NCI-H2029 (cell line): ENCODE data around the gene SENP6.
"Not testable (repeated sequence)": the region's sequence is repeated elsewhere in the genome, so short reads cannot be mapped to it uniquely, and the experiment has no call there.

Experiments
- DNase-seq: peaks from one replicate; lab custom pipeline; 2025; lab: John Stamatoyannopoulos, UW

Gene SENP6

DNA sequence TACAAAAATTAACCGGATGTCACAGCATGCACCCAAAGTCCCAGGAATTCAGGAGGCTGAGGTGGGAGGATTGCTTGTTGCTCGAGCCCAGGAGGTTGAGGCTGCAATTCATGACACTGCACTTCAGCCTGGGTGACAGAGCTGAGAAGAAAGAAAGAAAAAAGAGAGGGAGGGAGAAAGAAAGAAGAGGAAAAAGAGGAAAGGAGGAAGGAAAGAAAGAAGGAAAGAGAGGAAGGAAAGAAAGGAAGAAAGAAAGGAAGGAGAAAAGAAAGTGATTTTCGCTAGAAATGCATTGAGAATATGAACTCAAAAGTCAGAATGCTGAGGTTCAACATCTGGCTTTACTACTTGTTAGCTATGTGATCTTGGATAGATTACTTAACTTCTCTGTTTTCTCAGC, 6.6 kb downstream of the SENP6 start:
- no peak for DNase-seq

DNA sequence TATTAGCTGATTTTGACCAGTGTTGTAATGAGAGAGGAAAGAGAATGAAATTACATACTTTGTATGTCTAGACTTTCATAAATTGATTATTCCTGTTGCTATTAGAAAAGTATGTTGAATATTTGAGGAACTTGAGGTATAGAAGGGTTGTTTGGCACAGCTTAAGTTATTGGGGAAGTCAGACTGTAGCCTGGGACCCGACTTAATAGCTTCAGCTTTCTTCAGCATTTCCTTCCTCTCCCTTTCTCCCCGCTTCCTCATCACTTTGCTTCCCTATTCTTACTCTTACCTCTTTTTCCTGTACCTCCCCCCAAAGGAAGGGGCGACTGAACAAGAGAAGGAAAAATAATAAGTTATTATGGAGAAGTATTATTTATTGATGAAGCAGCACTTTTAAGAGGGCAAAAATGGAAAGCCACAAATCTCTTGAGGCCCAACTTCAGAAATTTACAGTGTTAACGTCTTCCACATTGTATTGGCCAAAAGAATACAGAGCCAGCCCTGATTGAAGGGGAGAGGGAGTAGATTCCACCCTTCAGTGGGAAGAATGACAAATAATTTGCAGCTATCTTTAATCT, 7.4 kb downstream of the SENP6 start:
- DNase-seq: no peak

DNA sequence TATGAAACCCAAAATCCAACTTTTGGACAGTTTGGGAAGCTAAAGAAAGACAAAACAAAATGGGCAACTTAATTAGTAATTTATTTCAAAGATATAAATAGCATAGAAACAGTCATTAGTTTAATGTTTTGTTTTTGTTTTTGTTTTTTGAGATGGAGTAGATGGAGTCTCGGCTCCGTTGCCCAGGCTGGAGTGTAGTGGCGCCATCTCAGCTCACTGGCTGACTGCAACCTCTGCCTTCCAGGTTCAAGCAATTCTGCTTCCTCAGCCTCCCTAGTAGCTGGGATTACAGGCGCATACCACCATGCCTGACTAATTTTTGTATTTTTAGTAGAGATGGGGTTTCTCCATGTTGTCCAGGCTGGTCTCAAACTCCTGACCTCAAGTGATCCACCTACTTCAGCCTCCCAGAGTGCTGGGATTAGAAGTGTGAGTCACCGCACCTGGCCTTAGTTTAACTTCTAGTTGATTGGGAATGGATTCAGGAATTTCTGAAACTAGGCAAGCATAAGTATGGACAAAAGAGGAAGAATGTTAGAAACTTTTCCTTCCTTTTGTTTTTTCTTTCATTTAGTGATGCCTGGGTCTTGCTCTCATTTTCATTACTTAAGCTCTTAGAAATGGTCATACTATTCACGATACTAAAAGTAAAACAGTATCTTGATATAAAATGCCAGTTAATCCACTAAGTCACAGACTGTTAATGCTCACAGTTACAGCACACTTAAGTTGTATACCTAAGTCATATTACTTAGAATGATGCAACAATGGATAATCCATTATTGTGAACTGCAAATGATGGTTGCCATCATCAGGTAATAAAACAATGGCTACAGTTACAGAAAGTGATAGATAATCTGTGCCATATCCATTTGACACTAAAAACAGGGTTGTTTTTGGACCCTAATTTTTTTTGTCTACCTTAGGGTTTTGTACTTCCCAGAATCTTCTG, 8.2 kb downstream of the SENP6 start:
- DNase-seq: no peak

DNA sequence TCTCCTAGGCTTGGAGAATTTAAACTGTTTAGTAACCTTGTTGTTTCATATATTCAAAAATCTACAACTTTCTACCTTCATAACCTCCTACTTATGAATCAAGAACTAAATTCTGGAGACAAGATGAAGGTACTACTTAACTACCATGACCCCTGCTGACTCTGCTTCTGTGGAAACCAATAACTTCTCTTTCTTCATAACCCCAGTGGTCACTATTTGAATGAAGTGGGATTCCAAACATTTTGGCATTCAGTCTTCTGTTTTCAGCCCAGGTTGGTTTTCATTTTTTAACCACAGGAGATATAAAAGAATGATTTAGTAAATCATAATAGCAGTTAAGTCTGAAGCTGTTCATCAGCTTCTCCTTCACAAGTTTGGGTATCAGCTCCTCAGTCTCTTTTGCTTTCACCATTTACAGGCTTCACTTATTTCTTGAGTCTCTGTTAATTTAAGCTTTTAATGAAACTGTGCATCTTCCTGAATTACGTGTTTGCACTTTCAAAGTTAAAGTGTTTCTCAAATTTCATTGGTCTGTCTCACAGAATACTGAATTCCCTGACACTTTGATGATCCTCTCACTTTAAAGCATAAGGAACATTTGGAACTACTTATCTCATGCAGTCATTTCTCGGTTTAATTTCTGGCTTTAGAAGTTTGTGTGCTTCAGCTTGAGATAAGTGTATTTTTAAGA, 9.5 kb downstream of the SENP6 start:
- no peak for DNase-seq

DNA sequence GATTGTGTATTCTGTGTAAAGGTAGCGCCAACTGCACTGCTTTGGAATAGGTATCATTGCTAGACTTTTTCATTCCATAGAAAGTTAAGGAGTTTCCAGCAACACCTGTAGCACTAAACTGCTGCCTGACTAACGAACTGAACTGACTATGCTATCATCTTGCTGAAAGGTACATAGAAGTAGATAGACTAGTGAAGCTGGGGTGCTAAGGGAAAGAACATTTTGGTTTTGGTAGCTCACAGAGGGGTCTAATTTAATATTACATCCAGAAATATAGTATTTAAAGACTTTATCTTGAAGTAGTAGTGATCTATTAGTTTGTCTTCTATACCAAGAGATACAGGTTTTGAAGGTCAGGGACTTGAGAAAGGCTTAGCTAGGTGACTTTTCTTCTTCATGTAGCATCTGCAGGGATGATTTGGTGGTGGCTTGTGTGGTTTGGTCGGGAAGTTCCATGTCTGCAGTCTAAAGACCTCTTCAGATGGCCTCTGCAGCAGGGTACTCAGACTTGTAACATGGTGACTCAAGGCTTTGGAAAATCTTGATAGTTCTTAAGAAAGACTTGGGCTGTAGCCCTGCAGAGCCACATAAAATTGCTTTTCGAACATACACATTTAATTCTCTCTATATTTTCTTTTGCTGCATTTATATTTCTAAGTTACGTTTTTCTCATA, 10.2 kb downstream of the SENP6 start:
- DNase-seq: no peak

DNA sequence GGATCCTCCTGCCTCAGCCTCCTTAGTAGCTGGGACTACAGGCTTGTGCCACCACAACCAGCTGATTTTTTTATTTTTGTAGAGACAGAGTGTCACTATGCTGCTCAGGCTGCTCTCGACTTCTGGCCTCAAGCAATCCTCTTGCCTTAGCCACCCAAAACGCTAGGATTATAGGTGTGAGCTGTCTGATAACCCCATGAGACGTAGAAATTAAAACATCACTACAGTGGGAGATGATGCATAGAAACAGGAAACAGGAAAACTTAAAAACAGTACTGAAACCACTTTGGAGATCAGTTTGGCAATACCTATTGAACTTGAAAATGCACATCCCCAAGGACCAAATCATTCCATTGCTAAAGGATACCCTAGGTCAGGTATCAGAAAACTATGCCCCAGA, 10.8 kb downstream of the SENP6 start:
- no peak for DNase-seq

DNA sequence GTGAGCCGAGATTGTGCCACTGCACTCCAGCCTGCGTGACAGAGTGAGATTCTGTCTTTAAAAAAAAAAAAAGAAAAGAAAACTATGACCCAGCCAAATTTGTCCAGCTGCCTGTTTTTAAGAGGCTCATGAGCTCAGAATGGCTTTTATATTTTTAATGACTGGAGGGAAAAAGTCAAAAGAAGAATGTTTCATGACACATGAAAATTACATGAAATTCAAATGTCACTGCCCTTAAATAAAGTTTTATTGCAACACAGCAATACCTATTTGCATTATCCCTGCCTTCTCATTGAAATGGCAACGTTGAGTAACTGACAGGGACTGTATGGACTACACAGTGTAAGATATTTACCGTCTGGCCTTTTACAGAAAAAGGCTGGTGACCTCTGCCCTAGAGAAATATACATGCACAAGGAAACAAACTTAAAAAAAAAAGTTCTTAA, 11.4 kb downstream of the SENP6 start:
- DNase-seq: no peak

DNA sequence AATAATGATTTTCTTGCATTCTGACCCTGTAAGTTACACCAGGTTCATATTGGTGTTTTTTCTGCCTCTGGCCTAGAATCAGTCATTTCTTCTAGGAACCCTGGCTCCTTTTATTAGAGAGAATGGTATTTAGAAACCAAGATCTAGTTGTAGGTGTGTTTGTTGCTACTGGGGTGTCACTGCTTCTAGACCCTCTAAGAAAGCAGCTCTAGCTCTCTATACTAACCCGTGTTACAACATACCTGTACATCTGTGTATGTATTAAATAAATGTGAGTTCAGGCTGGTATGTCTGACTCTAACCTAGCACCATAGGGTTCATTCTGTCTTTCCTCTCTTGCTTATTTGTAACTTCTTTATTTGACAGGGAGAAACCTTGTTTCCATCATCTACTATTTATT, 16.8 kb downstream of the SENP6 start:
- no peak for DNase-seq

DNA sequence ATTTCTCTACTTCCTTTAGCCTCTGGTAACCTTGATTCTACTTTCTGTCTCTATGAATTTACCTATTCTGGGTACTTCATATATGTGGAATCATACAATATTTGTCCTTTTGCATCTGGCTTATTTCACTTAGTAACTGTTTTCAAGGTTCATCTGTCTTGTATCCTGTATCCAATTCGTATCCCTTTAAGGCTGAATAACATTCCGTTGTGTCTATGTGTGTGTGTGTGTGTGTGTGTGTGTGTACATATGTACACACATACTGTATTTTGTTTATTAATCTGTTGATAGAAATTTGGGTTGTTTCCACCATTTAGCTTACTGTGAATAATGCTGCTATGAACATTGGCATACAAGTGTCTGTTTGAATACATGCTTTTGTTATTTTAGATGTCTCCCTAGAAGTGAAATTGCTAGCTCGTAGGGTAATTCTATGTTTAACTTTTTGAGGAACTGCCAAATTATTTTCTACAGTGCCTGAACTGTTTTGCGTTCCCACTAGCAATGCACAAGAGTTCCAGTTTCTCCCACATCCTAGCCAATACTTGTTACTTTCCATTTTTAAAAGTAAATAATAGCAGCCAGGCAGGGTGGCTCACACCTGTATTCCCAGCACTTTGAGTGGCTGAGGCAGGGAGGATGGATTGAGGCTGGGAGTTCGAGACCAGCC, 17.7 kb downstream of the SENP6 start:
- DNase-seq: no peak

DNA sequence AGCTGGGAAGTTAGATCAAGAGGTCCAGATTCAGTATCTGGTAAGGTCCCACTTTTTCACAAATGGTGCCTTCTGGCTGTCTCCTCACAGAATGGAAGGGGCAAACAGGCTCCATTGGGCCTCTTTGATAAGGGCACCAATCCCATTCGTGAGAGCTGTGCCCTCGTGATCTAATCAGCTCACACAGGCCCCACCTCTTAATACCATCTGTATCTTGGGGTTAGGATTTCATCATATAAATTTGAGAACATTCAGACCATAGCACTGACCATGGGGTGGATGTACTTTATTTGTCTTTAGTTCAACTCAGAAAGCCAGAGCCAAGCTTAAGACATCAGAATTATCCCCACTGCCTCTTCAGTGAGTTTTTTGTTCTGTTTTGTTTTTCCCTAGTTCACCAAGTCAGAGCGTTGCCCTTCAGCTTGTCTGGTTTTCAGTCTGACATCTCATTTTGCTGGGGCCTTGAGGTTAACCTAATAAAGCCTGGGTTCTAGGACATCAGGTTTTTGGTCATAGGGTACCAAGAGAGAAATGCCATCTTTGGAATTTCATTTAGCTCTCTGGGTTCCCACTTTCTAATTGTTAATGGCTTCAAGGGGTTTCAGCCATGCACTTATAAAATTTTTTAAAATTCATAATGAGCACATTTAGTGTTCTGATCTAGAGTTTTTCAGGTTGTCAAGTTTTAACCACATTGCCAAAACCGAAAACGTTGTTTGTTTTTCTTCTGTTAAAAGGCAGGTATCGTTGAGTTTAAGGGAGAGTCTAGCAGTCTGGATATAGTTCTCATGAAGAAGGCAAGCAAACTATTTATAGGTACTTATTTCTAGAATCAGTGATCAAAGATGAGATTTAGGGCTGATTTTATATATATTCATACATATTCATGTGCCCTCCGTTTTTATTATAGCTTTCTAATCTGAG, 19.0 kb downstream of the SENP6 start:
- no peak for DNase-seq

DNA sequence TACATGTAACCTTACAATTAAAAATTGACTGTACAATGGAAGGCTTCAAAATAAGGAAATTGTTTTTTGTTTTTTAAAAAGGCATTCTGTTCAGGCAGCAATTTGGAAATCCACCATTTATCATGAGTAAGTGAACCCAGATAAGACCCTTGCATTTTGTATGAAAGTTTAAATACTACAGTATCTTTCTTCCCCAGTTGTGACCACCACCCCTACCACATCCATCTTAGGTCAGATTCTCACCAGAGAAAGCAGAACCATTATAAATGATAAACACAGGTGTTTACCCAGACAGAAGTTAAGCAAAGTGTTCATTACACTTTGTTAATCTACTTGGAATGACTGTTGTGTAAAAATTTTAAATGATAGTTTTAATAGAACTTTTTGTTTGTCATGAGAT, 20.2 kb downstream of the SENP6 start:
- DNase-seq: no peak

DNA sequence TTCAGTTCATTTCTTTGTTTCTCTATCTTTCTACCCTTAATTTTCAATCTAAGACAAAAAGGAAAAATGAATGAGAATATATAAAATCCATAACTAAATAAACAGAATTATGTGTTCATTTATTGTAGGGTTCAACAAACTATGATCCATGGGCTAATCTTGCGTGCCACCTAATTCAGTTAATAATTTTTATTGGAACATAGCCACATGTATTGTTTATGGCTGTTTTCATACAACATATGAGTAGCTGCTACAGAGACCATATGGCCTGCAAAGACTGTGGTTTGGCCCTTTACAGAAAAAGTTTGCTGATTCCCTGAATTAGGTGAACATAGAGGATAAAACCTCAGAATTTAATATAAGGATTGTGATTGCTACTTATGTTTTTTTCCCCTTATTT, 21.8 kb downstream of the SENP6 start:
- DNase-seq: no peak

DNA sequence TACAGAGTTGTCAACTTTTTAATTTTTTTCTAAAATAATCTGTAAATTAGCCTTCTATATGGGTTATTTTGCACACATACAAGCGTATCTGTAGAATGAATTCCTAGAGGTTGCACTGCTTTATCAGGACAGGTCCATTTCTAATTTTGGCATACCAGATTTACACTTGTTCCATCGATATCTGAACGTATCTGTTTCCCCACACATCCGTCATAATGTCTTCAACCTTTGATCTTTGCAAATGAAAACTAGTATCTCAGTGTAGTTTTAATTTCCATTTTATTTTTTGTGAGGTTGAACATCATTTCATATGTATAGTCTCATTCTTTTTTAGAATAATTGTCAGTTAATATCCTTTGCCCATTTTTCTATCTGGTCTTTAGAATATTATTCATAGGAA, 22.7 kb downstream of the SENP6 start:
- no peak for DNase-seq

DNA sequence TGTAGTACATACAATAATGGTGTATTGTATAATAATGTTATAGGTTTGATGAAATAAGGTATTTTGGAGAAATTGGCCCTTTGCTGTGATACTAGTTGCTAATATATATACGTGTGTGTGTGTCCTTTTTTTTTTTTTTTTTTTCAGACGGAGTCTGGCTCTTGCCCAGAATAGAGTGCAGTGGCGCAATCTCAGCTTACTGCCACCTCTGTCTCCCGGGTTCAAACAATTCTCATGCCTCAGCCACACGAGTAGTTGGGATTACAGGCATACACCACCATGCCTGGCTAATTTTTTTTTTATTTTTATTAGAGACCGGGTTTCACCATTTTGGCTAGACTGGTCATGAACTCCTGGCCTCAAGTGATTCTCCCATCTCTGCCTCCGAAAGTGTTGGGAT, 23.3 kb downstream of the SENP6 start:
- no peak for DNase-seq

DNA sequence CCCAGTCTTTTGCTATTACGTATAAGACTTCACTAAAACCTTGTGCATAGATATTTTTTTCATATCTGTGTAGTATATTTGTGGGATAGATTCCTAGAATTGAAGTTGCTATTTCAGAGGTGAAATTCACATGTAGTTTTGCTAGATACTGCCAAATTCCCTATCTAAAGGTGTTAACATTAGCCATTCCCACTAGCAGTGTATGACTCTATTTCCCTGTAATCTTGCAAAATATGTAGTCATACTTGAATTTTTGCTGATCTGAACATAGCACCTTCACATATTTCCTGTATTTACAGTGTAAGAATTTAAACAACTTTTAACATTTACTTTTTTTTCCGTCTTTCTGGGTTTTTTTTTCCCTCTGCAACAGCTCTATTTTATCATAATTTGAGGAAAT, 24.9 kb downstream of the SENP6 start:
- no peak for DNase-seq

DNA sequence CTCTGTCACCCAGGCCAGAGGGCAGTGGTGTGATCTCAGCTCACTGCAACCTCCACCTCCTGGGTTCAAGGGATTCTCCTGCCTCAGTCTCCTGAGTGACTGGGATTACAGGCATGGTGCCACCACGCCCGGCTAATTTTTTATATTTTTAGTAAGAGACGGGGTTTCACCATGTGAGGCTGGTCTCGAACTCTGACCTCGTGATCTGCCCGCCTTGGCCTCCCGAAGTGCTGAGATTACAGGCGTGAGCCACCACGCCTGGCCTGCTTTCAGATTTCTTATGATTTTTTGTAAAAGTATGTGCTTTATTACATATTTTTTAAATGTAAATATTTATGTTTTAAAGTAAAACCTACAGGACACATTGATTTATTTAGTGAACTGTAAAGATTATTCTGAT, 26.0 kb downstream of the SENP6 start:
- DNase-seq: not testable (repeated sequence)

DNA sequence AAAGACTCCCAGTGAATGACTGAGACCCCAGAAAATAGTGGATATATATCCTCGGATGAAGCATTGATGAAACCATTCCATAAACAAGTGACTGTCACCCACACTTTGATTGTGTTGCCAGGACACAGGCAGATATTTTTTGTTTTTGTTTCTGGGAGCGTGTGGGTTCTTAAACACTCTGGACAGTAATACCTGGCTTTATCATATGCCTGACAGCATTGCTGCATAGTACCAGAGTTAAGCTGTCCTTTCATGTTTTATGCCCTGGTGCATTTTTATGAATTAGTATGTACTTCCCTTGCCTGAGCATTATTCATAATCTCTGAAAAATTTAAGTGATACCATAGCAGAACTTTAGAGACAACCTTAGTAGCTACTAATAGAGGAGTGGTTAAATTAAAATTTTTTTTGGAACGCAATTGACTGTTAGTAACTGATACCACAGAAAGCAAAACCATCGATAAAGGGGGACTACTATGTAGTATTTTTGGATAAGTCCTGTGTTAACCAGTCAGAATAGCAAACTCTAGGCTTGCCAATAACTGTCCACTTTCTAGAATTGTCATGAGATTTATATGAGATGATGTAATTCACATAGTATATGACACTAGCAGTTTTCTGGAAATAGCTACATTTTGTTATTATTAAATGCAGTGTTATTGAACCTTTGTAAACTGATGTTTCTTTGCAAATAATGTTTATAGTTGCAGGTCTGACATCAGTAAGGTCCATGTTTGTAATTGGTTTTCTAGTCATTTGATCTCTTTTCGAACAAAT, 30.4 kb downstream of the SENP6 start:
- no peak for DNase-seq

DNA sequence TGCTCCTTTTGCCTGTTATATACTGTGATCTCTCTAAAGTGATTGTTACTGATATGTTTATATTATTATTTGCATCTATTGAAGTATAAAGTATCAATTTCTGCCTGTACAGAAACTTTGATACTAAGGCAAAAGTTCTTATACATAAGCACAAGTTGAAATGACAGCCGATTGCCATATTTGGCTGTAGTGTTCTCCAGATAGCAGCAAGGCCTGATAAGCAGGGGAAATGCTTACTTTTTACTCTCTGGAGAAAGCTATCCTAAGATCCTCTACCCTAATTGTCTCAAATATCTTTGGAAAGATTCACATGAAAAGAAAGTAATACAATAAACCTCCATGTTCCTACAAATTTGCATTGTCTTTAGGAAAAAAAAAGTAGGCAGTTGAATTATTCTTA, 31.4 kb downstream of the SENP6 start:
- DNase-seq: no peak

DNA sequence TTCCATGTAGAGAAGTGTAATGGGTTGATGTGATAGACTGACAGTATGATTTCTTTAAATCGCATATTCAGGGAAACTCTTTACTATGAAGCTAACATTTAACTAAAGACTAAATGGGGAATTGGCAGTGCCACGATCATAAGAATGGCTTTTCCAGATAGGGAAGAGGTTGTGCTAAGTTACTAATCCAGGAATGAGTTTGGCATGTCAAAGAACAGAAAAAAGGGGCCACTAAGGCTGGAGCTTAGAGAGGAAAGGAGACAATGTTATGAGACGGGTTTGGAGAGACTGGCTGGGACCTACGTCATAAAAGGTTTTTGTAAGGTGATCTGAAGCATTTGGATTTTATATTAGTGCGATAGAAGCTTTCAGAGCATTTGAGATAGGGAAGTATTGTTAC, 40.6 kb downstream of the SENP6 start:
- DNase-seq: no peak

DNA sequence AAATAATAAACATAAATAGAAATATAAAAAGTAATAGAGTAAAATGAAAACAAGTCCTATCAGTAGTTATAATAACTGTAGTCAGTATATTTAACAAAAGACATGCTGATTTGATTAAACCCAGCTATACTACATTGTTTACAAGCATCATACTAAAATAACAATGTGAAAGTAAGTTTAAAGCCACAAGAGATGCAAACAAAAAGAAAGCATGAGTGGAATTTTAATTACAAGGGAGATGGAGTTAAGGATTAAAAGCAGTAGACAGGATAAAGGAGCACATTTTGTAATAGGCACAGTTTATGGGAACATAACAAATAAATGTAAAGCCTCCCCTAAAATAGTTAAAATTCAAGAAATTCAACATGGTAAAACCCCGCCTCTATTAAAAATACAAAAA, 41.5 kb downstream of the SENP6 start:
- no peak for DNase-seq
